Aorta (tissue), 5 donors: ENCODE measurements around the gene KCNH3. TPM values are rescaled to one million over a fixed set of nuclear protein-coding genes. Genes with fewer than 3 reads are reported as not detected.

ENCODE experiments used
- ATAC-seq: fragments of 200-7000 bp; cut with Tn5 transposase; one replicate; pipeline ENCODE4 v1.9.1; 2022; ENCODE audit warnings: moderate library complexity; ENCODE audit not compliant: low FRiP score
- DNase-seq, 2 donors: peaks; one replicate each; pipeline ENCODE4 v3.0.0-alpha.2; 2020
- H3K27ac ChIP-seq, 2 donors: one replicate each; pipeline ENCODE4 v1.5.1; 2013; ENCODE audit warnings: low read length in 2 of 2, mild to moderate bottlenecking in 2 of 2, moderate library complexity in 2 of 2, control low read depth in 1 of 2, inconsistent platforms in 1 of 2, low read depth in 1 of 2
- H3K27me3 ChIP-seq, 2 donors: one replicate each; pipeline ENCODE4 v1.6.1; 2013; ENCODE audit warnings: control low read depth in 1 of 2, low read length in 1 of 2, mild to moderate bottlenecking in 1 of 2, moderate library complexity in 1 of 2; ENCODE audit not compliant: insufficient read depth in 2 of 2, control insufficient read depth in 1 of 2
- H3K36me3 ChIP-seq, 2 donors: one replicate each; pipeline ENCODE4 v1.6.1; 2013; ENCODE audit warnings: control low read depth in 1 of 2, low read length in 1 of 2, mild to moderate bottlenecking in 1 of 2; ENCODE audit not compliant: insufficient read depth in 2 of 2, control insufficient read depth in 1 of 2
- H3K4me1 ChIP-seq, 2 donors: one replicate each; pipeline ENCODE4 v1.6.1; 2013; ENCODE audit warnings: low read length in 2 of 2, control low read depth in 1 of 2, mild to moderate bottlenecking in 1 of 2, moderate library complexity in 1 of 2; ENCODE audit not compliant: insufficient read depth in 2 of 2, control insufficient read depth in 1 of 2
- H3K4me3 ChIP-seq, 2 donors: one replicate each; pipeline ENCODE4 v1.5.1; 2013; ENCODE audit warnings: low read length in 2 of 2, control low read depth in 1 of 2, mild to moderate bottlenecking in 1 of 2
- H3K9me3 ChIP-seq: one replicate; pipeline ENCODE4 v1.6.1; 2013; ENCODE audit warnings: mild to moderate bottlenecking, low read length; ENCODE audit not compliant: control insufficient read depth
- WGBS, 2 donors: extraction: QIAGEN DNeasy Blood & Tissue Kit; methylation state at CpG; one replicate each; pipeline ENCODE4 v1.1.7; 2013; 5-methylcytosine and 5-hydroxymethylcytosine counted together
- intact Hi-C, 2 donors: fragments of 100-400 bp; cut with DNase I; formaldehyde crosslinking; loops; one replicate each; pipeline versions ENCODE4 v1.14.2 to v1.15.0; 2022
- long read RNA-seq, 2 donors: library from polyadenylated mRNA; unstranded; transcript quantifications; one replicate each; pipeline ENCODE4 v2.0.0, GENCODE V29; 2020 to 2021
- polyA plus RNA-seq, 2 donors: library from polyadenylated mRNA; stranded (reverse); fragments of 200-250 nt; gene quantifications; one replicate each; pipeline ENCODE4 v1.2.3, GENCODE V29; 2013
- total RNA-seq, 2 donors: library from RNA; stranded (reverse); fragmentation: NEBNext Ultra II Directional; extraction: Animal tissue kit (Norgen Biotek cat#: 25700); gene quantifications; one replicate each; pipeline ENCODE4 v1.2.1, GENCODE V29; 2021
- donor health status: healthy with polysubstance abuse.
- donor health status: Bipolar disorder and iron deficiency.
- donor health status: DM: no; HTN: no; CAD: no.
- donor health status: DM: no; HTN: no; CAD: no.
- donor health status: DM: yes; HTN: yes; CAD: no.

KCNH3 gene, protein sequence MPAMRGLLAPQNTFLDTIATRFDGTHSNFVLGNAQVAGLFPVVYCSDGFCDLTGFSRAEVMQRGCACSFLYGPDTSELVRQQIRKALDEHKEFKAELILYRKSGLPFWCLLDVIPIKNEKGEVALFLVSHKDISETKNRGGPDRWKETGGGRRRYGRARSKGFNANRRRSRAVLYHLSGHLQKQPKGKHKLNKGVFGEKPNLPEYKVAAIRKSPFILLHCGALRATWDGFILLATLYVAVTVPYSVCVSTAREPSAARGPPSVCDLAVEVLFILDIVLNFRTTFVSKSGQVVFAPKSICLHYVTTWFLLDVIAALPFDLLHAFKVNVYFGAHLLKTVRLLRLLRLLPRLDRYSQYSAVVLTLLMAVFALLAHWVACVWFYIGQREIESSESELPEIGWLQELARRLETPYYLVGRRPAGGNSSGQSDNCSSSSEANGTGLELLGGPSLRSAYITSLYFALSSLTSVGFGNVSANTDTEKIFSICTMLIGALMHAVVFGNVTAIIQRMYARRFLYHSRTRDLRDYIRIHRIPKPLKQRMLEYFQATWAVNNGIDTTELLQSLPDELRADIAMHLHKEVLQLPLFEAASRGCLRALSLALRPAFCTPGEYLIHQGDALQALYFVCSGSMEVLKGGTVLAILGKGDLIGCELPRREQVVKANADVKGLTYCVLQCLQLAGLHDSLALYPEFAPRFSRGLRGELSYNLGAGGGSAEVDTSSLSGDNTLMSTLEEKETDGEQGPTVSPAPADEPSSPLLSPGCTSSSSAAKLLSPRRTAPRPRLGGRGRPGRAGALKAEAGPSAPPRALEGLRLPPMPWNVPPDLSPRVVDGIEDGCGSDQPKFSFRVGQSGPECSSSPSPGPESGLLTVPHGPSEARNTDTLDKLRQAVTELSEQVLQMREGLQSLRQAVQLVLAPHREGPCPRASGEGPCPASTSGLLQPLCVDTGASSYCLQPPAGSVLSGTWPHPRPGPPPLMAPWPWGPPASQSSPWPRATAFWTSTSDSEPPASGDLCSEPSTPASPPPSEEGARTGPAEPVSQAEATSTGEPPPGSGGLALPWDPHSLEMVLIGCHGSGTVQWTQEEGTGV
- total RNA-seq = 1 to 10 TPM in 1 of 2 donors, under 1 TPM in 1; 0.10 to 1.7 TPM
- polyA plus RNA-seq = 1 to 10 TPM in 1 of 2 donors, under 1 TPM in 1; 0.31 to 1.5 TPM
- long read RNA-seq, donor 1 = 0 reads
- long read RNA-seq, donor 2 = 0 reads

DNA sequence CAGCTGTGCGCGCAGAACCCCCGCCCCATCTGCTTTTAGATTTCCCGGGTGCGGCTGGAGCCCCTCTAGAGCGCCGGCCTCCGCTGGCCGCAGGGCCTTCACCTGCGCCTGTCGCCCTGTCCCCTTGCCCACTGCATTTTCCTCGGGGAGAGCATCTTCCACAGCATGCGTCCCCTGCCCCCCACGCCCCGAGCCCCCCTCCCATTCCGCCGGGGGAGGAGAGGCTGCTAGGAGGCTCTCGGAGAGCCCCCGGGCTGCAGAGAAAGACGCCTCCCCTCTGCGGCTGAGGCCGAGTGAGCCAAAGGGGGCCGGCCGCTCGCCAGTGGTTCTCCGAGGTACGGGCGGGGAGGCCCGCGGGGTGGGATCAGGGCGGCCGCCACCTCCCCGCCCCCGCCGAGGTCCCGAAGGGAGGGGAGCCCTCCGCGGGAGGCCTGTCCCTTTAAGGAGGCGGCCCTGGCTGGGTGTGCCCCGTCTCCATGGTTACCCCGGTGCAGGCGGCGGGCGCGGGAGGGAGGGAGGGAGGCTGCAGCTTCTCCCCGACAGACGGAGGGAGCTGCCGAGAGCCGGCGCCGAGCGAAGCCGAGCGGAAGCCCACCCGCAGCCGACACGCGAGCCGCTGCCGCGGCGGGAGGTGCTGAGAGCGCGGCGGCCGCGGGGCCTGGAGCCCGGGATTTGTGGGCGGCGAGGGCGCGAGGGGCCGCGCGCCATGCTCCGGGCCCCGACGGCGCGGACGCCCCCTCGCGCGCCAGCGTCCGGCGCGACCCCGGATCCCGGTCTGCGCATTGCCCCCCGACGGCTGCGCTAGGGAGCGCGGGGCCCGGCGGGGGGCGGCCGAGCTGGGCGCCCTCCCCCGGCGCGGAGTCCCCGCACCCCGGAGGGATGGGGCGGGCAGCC is at the start of gene KCNH3:
TSS of gene KCNH3 (plus strand) at position 521 of the 894 bp plus-strand sequence. CDS start 387 bp downstream, outside the sequence.
- Histone ChIP-seq H3K27me3 (no peaks in the 10 kb centered on the region), H3K27ac (no peak within 1 kb of the TSS), H3K9me3 (no peaks in the 10 kb centered on the region), H3K36me3 (no peaks in the 10 kb centered on the region), H3K4me3 (peak within 1 kb of the TSS; percentile 37 to 44), H3K4me1 (peaks cover 0 to 2% of the 10 kb centered on the region in 2 donors)
- DNase-seq = peak; percentile 90 to 91
- ATAC-seq = peak; percentile 76
- WGBS, 2 donors = 2% methylated on average over 28 to 107 of the region's 107 CpGs
- intact Hi-C loops = no loop called here

DNA sequence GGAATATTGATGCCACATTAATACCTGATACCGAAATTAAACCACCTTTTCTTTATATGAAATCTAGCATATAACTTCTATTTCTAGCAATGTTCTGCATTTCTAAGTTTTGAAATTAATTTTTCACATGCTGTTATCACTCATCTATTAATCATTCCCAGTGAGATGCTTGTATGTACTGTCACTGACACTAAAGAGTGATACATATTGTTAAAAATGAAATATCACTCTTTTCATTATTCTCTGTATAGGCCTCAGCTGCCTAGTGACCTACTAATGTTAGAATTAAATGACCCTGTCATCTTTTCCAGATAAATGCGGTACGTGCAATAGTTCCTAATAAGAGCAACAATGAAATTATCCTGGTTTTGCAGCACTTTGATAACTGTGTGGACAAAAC is 49.7 kb upstream of the KCNH3 start:
- intact Hi-C loops = no loop called here
- Histone ChIP-seq H3K36me3 (no peaks in the 10 kb centered on the region), H3K9me3 (no peaks in the 10 kb centered on the region), H3K27ac (no peak overlapping the region), H3K4me1 (no peaks in the 10 kb centered on the region), H3K27me3 (no peaks in the 10 kb centered on the region), H3K4me3 (no peak overlapping the region)
- 93% methylated on average over 3 of the region's 3 CpGs for WGBS, 2 donors
- no peak for DNase-seq
- ATAC-seq = no peak

DNA sequence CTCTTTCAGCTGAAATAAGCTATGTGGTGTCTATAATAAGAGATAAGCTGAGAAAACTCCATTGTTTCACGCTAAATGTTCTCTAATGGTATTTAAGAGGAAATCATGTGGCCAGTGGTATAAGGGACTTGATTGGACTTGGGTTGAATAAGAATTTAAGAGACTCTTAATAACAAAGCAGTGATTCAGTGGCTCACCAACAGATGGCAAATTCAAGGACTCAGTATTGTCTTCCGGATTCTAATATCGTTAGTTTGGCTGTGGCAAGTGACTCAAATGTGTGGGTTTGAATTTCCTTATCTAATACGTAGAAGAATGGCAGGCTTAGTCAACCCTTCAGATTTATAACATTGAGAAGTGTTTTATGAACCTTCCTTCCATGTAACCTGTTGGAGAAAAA is 49.1 kb upstream of the KCNH3 start:
- DNase-seq (no peak), ATAC-seq (no peak)
- Histone ChIP-seq H3K36me3 (peaks cover 0 to 1% of the 10 kb centered on the region in 2 donors), H3K4me3 (no peak overlapping the region), H3K4me1 (no peaks in the 10 kb centered on the region), H3K27ac (no peak overlapping the region), H3K9me3 (no peaks in the 10 kb centered on the region), H3K27me3 (no peaks in the 10 kb centered on the region)
- WGBS, 2 donors = 87 to 89% methylated on average over 4 of the region's 4 CpGs
- intact Hi-C loops = no loop called here

DNA sequence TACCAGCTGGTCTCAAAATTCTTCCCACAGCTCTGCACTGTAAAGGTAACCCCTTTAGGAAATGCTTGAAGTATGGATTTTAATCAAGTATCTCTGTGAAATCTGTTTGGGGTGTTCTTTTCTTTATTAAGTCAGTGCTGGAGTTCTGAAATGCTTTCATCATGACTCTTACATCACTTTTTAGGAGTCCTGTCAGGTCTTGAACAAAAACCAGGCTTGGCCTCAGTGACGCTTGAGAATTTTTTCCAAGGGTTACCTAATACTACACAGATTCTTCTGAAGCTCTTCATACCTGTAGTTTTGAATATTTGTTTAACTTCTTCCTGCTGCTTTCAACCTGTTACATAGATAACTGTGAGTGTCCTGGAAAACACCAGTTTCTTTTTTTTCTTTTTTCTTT is 47.0 kb upstream of the KCNH3 start:
- peaks cover 0 to 2% of the 10 kb centered on the region in 2 donors for H3K36me3 ChIP-seq
- ATAC-seq = no peak
- no peaks in the 10 kb centered on the region for H3K9me3 ChIP-seq
- no peak overlapping the region for H3K27ac ChIP-seq
- WGBS, 2 donors = 70 to 79% methylated on average over 1 of the region's 1 CpG
- intact Hi-C loops = no loop called here
- no peak overlapping the region for H3K4me3 ChIP-seq
- no peaks in the 10 kb centered on the region for H3K4me1 ChIP-seq
- no peaks in the 10 kb centered on the region for H3K27me3 ChIP-seq
- DNase-seq = no peak

DNA sequence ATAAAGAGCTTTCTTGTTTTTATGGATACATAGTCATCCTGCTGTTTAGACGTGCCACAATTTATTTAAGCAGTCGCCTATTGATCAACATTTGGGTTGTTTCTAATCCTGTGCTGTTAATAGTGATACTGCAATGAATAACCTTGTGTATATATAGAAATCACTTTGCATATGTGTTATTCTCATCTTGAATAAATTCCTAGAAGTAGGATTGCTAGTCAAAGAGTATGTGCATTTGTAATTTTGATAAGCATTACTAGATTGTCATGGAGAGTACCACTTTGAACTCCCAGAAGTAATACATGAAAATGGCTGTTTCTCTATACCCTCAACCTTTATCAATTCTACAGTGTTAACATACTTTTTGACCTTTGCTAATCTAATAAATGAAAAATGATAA is 44.9 kb upstream of the KCNH3 start:
- Histone ChIP-seq H3K36me3 (peaks cover 0 to 2% of the 10 kb centered on the region in 2 donors), H3K4me3 (no peak overlapping the region), H3K27ac (no peak overlapping the region), H3K27me3 (no peaks in the 10 kb centered on the region), H3K4me1 (no peaks in the 10 kb centered on the region), H3K9me3 (no peaks in the 10 kb centered on the region)
- intact Hi-C loops = no loop called here
- 70 to 99% methylated on average over 2 of the region's 2 CpGs for WGBS, 2 donors
- ATAC-seq (no peak), DNase-seq (no peak)

DNA sequence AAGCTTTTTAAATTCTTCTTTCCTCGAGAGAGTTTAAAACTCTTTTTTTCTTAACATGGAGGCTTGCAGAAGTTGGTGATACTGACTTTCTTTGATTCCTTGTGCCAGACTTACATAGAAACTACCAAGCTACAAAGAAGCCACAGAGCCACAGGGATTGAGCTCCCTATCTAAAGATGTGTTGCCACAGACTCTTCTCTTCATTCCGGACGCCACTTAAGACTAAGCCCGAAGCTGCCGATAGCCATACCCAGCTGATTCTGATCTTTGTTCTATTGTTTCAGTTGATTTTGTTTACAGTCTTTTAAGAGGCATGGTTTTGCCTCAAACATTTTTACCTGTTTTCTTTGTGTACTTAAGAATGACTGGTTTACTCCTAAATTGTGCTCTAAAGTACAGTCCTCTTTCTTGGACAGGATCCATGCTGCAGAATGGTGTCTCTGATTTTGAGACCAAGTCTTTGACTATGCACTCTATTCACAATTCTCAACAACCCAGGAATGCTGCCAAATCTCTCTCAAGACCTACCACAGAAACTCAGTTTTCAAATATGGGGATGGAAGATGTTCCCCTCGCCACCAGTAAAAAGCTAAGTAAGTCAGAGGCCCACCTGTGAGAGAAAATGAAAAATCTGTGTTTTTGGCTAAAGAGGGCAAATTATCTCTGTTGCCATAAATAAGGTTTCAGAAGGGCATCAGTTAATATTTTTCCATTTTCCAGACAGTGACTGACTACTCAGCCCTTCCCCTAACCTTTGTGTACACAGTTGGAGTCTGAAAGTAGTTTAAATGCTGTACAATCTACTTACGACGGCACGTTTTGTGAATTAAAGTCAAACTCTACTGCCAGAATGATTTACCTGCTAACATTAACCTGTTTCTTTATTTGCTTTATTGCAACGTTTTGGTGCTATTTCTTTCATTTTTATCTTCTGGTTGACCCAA is 42.1 kb upstream of the KCNH3 start:
- Histone ChIP-seq H3K36me3 (peaks cover 0 to 2% of the 10 kb centered on the region in 2 donors), H3K27me3 (no peaks in the 10 kb centered on the region), H3K27ac (no peak overlapping the region), H3K9me3 (no peaks in the 10 kb centered on the region), H3K4me1 (no peaks in the 10 kb centered on the region), H3K4me3 (no peak overlapping the region)
- DNase-seq (no peak), ATAC-seq (no peak)
- WGBS, 2 donors = 85 to 86% methylated on average over 10 of the region's 10 CpGs
- intact Hi-C loops = no loop called here

DNA sequence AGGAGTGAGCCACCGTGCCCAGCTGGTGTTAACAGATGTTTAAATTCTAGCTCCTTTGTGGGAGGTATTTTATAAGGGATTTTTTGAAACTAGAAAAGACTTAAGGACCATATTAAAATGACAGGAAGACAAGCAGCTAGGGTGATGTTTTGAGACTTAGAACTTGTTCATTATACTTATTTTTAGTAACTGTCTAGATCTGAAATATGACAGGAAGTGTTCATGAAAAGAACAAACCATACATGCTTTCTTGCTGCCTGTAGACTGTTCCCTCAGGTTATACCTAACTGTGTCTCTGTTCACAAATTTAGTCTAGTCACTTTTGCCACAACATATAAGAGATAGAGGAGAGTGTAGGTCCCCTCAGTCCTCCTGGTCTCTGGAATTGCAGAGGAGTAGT is 36.9 kb upstream of the KCNH3 start:
- no peak for ATAC-seq
- no peak for DNase-seq
- Histone ChIP-seq H3K36me3 (no peaks in the 10 kb centered on the region), H3K27me3 (no peaks in the 10 kb centered on the region), H3K27ac (no peak overlapping the region), H3K9me3 (no peaks in the 10 kb centered on the region), H3K4me1 (no peaks in the 10 kb centered on the region), H3K4me3 (no peak overlapping the region)
- 53% methylated on average over 1 of the region's 1 CpG for WGBS, 2 donors
- intact Hi-C loops = no loop called here
